ENCODE results near the gene RAD51B. TPM values are rescaled to one million over a fixed set of nuclear protein-coding genes. Genes with fewer than 3 reads are reported as not detected.

RAD51B gene
- total RNA-seq, 3 donors from 2014 or later: 10.6 to 77.6 (median 33.8) TPM

DNA sequence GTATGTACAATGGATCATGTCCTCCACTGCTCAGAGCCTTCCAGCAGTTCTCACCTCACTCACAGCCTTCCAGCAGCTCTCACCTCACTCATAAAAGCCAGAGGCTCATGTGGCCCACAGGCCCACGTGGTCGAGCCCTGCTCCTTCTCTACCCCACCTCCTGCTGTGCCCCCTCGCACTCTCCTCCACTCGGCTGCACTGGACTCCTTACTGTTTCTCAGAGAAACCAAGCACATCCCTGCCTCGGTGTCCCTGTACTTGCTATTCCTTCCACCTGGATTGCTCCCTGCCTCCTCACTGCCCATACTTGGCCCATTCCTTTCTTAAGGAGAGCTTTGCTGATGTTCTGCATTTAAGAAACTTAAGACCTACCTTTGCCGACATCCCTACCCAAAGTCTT lies 753.5 kb downstream of the RAD51B start:
- H3K4me3 ChIP-seq: no peak overlapping the region
- H3K4me1 ChIP-seq: peaks cover 0 to 15% of the 10 kb centered on the region in 2 donors
- intact Hi-C loops (cut with DNase I; ENCODE audit: low total_unique reads): no loop called here
- TF ChIP-seq, protein P1, sequence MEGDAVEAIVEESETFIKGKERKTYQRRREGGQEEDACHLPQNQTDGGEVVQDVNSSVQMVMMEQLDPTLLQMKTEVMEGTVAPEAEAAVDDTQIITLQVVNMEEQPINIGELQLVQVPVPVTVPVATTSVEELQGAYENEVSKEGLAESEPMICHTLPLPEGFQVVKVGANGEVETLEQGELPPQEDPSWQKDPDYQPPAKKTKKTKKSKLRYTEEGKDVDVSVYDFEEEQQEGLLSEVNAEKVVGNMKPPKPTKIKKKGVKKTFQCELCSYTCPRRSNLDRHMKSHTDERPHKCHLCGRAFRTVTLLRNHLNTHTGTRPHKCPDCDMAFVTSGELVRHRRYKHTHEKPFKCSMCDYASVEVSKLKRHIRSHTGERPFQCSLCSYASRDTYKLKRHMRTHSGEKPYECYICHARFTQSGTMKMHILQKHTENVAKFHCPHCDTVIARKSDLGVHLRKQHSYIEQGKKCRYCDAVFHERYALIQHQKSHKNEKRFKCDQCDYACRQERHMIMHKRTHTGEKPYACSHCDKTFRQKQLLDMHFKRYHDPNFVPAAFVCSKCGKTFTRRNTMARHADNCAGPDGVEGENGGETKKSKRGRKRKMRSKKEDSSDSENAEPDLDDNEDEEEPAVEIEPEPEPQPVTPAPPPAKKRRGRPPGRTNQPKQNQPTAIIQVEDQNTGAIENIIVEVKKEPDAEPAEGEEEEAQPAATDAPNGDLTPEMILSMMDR (IDR thresholded peaks at IDR 0.05): no peak
- no peak for TF ChIP-seq POLR2A (IDR thresholded peaks at IDR 0.05)
- no peak for TF ChIP-seq POLR2AphosphoS5 (IDR thresholded peaks at IDR 0.05)
- DNase-seq (ENCODE audit: low spot score in 2 of 2): no peak
- H3K27ac ChIP-seq: peak overlapping the region; percentile 15 to 87
- no peaks in the 10 kb centered on the region for H3K27me3 ChIP-seq
- no peaks in the 10 kb centered on the region for H3K36me3 ChIP-seq
- H3K9me3 ChIP-seq: no peaks in the 10 kb centered on the region

DNA sequence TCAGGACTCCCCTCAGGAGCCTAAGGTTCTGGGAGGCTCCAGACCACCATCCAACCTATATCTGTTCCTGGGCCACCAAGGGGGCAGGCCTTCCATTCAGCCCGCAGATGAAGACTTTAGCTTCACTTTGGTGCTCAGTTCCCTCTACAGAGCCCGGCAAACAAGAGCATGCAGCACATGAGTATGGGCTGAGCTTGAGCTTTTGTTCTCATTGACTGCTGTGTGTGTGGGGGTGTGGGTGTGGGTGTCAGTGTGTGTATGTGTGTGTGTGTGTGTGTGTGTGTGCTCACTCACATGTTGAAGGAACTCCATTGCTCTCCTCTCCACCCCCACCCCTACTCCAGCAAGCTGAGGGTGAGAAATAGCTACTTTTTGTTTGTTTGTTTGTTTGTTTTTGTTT lies 754.1 kb downstream of the RAD51B start:
- no peak for DNase-seq (ENCODE audit: low spot score in 2 of 2)

DNA sequence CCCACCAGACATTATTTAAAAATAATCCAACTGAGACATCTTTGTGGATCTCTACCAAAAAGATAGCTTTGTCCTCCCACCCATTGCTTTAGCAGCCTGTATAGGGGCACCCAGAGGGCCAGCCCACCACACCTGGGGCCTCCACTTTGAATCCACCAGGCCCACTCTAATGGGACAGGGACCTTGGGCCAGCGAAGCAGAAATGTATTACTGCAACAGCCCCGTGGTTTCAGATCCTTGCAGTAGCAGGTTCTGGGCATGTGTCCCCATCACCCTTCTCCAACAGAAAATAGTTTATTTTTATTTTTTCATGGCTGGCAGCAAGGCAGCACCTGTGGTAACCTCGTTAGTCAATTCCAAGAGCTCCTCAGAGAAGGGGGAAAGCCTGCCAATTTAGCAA lies 754.9 kb downstream of the RAD51B start:
- Histone ChIP-seq H3K4me1 (peaks cover 0 to 15% of the 10 kb centered on the region in 2 donors), H3K9me3 (no peaks in the 10 kb centered on the region), H3K27ac (peak overlapping the region; percentile 59 to 87), H3K27me3 (no peaks in the 10 kb centered on the region), H3K36me3 (no peaks in the 10 kb centered on the region), H3K4me3 (no peak overlapping the region)
- intact Hi-C loops (cut with DNase I; ENCODE audit: low total_unique reads): no loop called here
- TF ChIP-seq POLR2AphosphoS5 (IDR thresholded peaks at IDR 0.05) (no peak), POLR2A (IDR thresholded peaks at IDR 0.05) (no peak)
- TF ChIP-seq, protein P1 (IDR thresholded peaks at IDR 0.05): no peak
- DNase-seq (ENCODE audit: low spot score in 2 of 2): no peak

More for the DNA sequence above, 754.1 kb downstream of the RAD51B start:
- peak overlapping the region; percentile 17 to 87 for H3K27ac ChIP-seq
- TF ChIP-seq, protein P1 (IDR thresholded peaks at IDR 0.05): no peak
- TF ChIP-seq POLR2A (IDR thresholded peaks at IDR 0.05): no peak
- no peak for TF ChIP-seq POLR2AphosphoS5 (IDR thresholded peaks at IDR 0.05)
- intact Hi-C loops (cut with DNase I; ENCODE audit: low total_unique reads): no loop called here
- H3K27me3 ChIP-seq: no peaks in the 10 kb centered on the region
- no peaks in the 10 kb centered on the region for H3K36me3 ChIP-seq
- H3K9me3 ChIP-seq: no peaks in the 10 kb centered on the region
- no peak overlapping the region for H3K4me3 ChIP-seq
- H3K4me1 ChIP-seq: peaks cover 0 to 15% of the 10 kb centered on the region in 2 donors

DNA sequence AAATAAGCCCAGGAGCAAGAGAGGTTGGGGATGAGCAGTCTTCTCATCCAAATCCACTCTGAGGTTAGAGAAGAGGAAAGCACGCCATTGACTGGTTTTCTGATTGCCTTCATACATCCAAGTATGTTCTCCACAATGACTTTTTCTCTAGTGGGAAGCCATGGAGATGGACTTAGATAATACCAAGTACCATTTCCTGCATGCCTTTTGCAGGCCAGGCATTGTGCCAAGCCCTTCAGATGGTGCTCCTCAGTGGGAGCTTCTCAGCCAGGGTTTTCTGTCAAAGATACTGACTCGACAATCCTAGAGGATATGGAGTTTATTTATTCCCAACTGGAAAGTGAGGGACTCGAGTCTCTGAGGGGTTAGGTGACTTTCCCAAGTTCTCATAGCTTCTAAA lies 755.3 kb downstream of the RAD51B start:
- TF ChIP-seq, protein P1 (IDR thresholded peaks at IDR 0.05): no peak
- TF ChIP-seq POLR2AphosphoS5 (IDR thresholded peaks at IDR 0.05): no peak
- TF ChIP-seq POLR2A (IDR thresholded peaks at IDR 0.05): no peak
- intact Hi-C loops (cut with DNase I; ENCODE audit: low total_unique reads): no loop called here
- no peaks in the 10 kb centered on the region for H3K27me3 ChIP-seq
- H3K9me3 ChIP-seq: no peaks in the 10 kb centered on the region
- peaks cover 0 to 15% of the 10 kb centered on the region in 2 donors for H3K4me1 ChIP-seq
- peak overlapping the region; percentile 59 to 87 for H3K27ac ChIP-seq
- no peak overlapping the region for H3K4me3 ChIP-seq
- H3K36me3 ChIP-seq: no peaks in the 10 kb centered on the region
- DNase-seq (ENCODE audit: low spot score in 2 of 2): no peak

DNA sequence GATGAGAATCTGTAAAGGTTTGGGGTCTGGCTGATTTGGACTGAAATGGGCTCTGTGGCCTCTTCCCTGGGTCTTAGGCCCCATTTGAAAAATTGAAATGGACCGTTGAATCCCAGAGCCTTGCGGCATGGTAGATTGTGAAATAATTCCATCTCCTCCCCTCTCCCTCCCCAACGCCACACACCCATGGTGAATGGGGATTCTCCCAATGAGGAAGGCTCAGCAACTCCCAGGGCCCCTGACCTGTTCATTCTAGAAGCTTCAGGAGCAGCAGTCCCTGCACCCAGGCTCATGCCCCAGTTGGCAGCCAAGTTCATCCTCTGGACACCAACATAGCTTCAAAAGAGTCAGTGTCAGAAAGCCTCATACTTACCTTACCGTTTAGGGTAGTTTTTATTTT lies 755.8 kb downstream of the RAD51B start:
- intact Hi-C loops (cut with DNase I; ENCODE audit: low total_unique reads): no loop called here
- peak overlapping the region; percentile 59 to 87 for H3K27ac ChIP-seq

More for the DNA sequence above, 755.8 kb downstream of the RAD51B start:
- Histone ChIP-seq H3K36me3 (no peaks in the 10 kb centered on the region), H3K4me1 (peaks cover 0 to 12% of the 10 kb centered on the region in 2 donors), H3K27me3 (no peaks in the 10 kb centered on the region), H3K4me3 (no peak overlapping the region), H3K9me3 (no peaks in the 10 kb centered on the region)
- no peak for DNase-seq (ENCODE audit: low spot score in 2 of 2)
- TF ChIP-seq POLR2A (IDR thresholded peaks at IDR 0.05): no peak
- TF ChIP-seq, protein P1 (IDR thresholded peaks at IDR 0.05): no peak
- no peak for TF ChIP-seq POLR2AphosphoS5 (IDR thresholded peaks at IDR 0.05)
